GM19324 (cell line): ENCODE data around the gene CDC42BPB.

Source experiments
- ATAC-seq: cut with Tn5 transposase; IDR thresholded peaks from one replicate; pipeline ENCODE4 v1.9.1; 2021; ENCODE audit warnings: mild to moderate bottlenecking, moderate library complexity; ENCODE audit not compliant: unreplicated experiment, low FRiP score

The CDC42BPB gene

DNA sequence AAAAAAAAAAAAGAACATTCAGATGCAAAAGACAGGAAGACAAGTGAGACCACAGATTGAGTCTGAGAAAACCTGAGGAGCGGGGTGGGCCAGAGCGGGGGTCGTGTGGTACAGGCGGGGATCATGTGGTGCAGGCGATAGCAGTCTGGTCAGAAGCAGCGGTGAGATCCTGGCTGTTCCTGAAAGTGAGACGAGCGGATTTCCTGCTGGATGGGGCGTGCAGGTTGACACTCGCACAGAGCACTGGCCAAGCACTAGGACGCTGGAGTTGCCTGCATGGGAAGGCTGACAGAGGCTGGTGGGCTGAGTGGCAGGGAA is 35.7 kb downstream of the CDC42BPB start:
- no peak for ATAC-seq

DNA sequence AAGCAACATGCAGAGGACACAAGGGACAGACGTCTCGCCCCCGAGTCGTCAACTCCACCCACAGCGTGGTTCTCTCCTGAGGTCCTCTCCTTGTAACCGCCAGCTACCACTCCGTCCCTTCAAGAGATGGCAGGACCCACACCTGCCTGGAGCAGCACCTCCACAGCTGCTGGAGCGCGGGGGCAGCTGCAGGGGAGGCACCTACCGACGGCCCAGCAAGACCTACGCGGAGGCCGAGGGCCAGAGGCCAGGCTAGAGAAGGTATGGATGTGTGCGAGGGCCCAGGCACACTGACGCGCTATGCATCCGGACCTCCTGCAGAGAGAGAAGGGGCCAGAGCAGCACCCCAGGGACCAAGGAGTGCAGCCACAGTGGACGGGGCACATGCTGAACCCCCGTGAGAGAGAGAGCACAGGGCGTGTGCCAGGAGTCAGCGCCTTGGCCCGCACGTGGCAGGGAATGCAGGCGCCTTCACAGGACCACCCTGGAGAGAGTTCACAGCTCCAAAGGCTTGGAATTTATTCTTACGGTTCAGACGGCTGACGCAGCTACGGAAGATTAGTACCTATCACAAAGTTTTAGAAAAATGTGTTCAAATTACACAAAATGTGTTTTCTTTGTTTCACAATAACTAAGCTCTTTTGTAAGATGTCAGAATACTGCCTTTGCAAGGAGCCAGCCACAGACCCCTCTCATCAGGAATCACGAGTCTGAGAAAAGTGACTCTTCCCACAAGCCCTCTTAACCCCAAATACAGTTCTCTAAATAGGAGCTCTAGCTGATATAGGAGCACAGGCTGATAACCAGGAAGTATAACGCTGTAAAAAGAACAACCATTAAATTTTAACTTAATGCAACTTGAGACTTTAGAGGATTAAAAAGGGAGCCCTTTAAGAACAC is 36.8 kb downstream of the CDC42BPB start:
- no peak for ATAC-seq

DNA sequence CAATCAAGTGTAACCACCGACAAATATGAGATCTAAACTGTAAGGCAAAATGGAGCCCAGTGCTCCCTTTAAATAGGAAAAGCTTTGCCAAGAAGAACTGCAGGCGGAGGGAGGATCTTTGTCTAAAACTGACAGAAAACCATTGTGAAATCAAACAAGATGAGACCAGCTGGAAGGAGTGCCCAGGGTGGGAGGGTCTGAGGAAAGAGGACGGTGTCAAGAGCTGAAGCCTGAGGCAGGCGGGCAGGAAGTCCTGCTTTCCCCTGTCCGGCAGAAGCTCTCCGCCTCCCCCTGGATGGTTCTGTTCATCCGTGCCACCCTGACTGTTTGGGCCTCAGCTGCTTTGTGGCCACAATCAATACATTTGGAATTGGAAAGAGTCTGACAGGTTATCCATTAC is 37.5 kb downstream of the CDC42BPB start:
- no peak for ATAC-seq

DNA sequence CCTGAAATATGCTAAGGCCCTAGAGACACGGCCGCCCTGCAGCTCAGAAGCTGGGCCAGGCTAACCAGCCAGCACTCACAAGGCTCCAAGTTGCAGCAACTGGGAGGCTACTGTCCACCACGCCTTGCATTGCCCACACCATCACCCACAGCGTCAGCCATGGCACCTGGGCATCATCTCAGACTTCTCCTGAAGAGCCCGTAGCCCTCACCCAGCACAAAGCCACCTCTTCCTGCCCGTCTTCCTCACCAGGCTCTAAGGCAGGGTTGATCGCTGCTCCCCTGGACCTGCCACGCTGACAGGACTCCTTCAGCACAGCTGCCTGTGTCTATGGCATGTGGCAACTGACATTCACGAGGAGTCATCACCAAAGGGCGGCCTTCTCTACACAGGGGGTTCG is 38.1 kb downstream of the CDC42BPB start:
- no peak for ATAC-seq

DNA sequence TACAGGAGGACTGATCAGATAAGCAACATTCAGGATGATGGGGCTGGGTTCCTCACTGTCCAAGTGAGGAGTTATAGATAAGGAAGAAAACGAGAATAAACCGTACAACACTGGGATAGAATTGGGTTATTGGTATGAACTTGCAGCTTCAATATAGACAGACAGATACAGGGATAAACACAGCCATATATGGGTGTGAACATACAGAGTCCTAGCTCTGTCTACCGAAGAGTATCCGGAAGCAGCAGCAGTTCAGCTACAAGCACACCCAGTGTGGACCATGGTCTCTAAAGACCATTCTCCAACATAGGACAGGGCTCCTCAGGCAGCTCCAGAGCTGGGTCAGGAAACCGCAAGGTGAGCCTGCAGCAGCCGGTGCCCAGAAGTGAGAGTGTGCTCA is 40.8 kb downstream of the CDC42BPB start:
- ATAC-seq, result no peak

DNA sequence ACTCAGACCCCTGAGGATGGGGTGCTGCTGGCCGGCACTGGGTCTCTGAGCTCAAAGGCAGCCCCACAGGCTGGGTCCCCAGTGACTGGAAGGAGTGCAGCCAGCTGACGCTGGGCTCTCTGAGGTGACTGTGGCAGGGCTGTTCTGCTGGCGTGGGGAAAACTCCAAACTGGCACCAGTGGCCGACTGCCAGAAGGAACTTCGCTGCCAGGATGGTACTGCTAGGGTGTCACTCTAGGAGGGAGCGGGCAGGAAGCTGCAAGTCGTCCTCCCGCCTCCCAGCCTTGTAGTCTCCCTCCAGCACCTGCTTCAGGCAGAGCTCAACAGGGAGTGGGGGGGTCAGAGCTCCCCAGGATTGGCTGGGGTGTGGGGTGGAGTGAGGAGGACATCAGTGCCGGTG is 41.3 kb downstream of the CDC42BPB start:
- no peak for ATAC-seq

DNA sequence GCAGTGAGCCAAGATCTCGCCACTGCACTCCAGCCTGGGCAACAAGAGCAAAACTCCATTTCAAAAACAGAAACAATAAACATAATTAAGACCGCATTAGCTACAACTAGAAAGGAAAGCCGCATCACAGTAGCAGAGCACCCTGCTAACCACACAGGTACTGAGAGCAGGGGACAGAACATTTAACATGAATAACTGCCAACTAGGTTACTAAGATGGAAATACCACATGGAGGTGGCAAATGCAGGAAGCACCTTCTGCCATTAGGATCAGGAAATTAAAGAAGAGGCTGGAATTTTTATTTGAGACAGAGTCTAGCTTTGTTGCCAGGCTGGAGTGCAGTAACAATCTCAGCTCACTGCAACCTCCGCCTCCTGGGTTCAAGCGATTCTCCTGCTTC is 41.9 kb downstream of the CDC42BPB start:
- ATAC-seq, result no peak

DNA sequence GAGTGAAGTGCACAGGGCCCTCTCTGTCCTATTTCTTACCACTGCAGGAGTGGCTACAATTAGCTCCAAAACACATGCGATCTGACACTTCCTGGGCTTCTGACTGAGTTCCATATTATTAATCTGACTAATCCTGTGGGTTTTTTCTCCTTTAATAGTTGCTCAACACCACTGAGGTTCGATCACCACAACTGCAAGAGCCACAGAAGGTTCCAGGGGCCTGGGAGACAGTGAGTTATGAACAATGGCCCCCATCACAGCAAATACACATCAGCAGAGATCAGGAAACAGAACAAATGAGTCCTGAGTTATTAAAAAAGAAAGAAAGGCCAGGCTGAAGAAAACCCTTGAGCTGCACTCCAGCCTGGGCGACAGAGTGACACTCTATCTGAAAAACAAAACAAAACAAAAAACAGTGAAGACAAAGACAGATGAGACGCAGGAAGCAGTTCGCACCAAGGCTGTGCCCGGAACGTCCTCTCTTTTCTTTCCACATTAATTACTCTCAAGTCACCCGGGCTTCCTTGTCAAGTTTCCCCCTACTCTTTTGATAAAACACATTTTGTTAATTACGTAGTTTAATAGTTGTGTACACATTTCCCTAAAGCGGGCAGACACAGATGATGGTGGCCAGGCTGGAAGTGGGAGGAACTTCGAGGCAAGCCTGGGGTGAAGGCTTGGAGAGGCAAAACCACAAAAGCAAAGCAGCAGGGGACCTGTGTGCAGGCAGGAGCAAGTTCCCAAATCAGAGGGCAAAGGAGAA is 42.7 kb downstream of the CDC42BPB start:
- no peak for ATAC-seq

DNA sequence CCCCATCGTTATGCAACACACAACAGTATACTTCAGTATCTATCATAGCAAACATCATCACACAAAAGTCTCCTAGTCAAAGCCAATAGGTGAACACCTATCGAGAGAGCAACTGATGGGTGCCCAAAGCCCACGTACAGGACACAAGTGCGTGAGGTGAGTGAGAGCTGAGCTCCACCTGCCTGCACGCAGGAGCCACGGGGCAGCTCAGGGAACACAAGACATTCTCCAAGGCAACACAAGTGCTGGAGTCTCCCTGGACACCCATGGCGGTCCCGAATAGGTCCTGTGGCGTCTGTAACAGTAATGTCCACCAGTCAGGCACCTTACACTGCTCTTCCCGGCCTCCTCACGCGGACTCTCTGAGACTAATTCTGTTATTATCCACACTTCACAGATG is 44.3 kb downstream of the CDC42BPB start:
- ATAC-seq, result no peak

DNA sequence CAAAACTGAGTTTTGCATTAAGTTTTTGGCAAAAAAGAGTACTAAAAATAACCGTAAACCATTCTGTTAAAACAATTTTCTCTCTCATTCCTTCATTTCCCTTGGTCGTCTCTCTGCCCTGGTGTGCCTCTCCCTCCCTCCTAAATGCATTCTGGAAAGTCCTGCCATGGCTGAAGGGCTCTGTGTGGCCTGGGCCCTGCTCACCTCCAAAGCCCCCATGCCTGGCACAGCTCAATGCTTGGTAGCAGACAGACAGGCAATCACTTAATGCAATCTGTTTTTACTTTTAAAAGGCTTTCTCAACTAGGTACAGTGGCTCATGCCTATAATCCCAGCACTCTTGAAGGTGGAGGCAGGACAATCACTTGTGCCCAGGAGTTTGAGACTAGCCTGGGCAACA is 47.8 kb downstream of the CDC42BPB start:
- no peak for ATAC-seq

DNA sequence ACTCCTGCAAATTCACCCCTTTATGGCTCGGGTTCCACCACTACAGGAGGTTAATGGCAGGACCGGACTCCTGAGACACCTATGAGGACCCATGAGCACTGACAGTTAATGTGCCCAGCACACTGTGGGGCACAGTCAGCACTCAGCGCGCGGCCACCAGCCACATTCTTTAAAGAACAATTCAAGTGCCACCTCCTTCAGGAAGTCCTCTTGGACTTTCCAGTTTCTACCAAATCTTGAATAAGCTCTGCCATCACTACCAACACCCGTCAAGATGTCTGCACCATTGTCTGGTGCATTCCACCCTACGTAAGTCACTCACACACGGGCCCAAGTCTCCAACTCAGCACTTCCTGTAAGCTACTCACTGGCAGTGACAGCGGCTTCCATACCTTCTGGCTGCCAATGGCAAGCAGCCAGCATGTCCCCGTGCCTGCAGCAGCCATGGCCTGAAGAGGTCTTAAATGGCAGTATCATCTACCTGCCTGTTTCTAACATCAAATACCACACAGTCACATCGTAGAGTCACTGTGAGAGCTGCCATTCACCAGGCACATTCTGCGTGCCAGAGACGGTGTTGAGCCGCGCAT is 48.5 kb downstream of the CDC42BPB start:
- no peak for ATAC-seq

DNA sequence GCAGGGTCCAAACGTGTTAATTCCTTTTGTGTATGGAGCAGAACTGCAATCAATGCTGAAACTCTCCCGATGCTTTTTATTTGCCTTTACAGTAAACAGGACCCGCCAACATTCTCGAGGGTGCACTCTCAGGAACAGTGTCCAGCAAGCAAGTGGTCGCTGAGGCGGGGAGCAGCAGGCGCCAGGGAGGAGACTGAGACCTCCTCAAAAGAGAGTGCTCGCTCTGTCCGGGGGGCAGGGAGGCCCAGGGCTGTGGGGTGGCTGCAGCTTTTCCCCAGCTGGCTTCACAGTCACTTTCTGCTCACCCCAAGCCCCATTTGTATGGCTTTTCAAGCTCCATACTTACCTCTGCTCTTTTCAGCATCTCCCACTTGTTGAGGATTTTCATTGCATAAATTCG is 49.2 kb downstream of the CDC42BPB start:
- ATAC-seq, result no peak

DNA sequence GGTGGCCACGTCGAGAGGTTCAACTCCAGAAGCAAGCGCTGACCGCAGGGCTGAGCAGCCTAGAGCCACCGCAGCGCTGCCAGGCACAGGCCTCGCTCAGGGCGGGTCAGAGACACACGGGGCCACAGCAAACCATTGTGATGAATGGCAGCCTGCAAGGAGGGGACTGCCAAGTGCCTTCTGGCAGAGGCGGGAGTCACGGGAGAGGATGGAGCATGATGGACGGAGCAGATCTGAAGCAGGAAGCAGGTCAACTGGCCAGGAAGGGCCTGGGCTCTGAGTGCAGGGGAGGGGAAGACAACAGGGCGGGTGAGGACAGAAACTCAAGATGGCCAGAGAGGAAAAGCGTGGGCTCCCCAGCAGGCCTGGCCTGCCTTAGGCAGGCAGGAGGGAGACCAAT is 49.8 kb downstream of the CDC42BPB start:
- no peak for ATAC-seq

DNA sequence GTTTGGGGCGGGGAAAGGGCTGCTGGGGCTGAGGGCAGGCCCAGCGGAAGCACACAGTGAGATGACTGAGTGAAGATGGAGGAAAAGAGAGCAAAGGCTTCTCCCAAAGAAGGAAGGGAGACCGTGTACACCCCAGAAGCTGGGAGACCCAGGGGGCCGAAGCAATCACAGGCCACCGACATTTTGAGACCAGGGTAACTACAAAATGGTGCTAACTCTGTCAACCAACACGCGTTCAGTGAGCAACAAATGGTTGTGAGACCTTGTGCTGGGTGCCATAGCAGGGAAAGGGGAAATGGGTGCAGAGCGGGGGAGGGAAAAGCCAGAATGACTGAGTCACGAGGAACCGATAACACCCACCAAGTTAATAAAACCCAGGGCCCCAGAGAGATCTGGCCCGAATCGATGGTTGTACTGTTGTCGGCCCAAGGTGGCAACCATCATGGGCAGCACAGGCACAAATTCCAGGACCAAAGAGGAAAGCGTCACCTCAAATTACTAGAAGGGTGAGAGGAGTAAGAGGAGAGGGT is 50.3 kb downstream of the CDC42BPB start:
- no peak for ATAC-seq

DNA sequence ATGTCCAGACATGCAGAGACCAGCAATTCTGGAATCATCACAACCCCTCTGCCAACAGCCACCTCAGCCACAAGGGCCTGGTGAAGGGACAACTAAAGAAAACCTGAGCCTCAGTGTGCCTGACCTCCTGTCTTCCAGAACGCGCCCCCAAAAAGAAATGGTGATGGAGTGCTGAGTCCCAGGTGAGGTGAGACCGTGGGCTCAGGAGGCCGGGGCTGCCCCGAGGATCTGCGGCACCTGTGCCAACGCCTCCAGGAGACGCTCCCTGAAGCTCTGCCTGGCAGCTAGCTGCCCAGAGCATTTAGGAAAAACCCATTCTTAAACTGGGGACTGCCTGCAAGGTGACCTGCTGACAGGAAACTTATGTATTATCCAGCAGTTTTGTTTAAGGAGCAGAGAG is 51.2 kb downstream of the CDC42BPB start:
- no peak for ATAC-seq

DNA sequence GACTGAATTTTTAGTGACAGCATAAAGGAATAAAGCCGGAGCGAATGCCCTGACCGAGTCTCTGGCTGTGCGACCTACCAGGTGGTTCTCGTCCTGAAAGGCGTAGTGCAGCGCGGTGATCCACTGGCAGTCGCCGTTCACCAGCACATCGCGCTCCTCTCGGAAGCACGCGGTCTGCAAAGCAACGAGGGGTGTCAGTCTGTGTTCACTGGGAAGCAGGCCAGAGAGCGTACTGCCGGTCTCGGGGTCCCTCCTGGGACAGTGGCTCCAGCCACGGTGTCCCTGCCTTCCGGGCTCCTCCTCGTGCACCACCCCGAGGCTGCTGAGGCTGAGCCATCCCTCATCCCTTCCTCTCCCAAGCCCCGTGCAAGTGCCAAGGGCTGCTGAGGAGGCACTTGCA is 53.5 kb downstream of the CDC42BPB start:
- no peak for ATAC-seq

DNA sequence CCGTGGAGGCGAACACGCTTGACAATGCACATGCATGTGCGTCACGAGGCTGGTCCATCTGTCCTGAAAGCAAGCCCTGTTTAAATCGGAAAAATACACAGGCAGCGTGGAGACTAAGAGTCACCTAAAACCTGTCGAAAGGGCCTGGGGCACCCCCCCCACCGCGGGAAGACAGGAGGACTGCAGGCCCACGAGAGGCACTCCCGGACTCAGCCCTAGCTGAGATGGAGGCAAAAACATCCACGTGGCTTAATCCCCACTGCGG is 54.1 kb downstream of the CDC42BPB start:
- no peak for ATAC-seq

DNA sequence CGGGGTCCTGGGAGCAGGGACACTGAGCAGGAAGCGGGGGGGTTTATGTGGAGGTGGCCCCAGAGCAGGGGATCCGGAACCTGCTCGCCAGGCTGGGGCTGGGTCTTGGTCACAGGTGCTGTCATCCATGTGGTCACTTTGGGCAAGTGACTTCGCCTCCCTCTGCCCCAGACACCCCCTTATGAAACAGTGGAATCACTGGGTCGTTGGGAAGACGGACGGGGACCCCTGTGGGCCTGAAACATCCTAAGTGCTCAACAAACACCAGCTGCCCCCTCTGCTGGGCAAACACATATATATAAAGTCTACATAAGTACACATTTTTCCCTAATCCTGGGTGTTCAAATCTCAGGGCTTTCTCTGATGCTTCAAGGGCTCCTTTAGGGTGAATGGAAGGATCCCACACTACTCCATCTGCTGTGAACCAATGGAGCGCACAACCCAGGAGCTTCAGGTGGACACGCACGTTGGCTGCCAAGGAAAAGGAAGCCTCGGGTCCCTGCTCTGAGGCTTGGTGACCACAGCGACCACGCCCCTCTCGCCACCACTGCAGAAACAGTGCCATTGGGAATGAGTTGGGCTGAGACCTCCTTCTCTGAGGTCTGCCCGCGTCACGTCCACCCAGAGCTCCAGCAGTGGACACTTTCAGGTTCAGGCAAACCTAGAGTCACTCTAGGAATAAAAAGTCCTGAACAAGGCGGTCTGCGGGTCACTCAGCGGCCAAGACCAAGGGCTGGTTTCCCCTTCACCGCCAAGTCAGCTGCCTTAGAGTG is 54.6 kb downstream of the CDC42BPB start:
- no peak for ATAC-seq

DNA sequence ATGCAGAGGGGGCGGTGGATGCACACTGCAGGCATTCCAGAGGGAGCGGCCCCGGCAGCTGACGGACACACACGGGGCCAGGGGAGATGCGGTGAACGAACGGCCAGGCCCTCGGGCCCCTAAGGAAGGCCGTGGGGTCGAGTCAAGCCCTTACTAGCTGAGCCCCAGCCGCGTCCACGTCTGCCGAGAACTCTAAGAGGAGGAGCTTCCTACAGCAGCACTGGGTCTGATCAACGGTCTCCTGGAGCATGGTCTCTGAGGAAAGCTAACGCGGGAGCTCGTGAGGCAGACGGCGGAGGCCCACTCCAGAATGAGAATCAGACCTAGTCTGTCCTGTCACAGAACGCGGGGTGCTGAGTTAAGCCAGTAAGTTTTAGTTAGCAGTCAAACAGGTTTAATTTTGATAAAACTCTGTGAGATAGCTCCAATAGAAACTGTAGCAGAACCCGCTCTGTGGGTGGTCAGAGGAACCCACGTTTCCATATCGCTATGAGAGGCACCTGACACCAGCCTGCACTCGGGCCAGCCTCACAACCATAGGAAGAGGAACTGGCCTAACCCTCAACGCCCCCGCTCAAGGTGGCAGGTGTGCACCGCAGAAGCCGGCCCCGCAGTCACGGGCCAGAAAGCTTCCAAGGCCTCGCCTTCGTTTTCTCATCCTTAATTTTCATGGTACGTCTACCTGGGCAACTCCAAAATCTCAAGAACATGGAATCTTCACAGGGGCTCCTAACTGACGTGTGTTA is 55.5 kb downstream of the CDC42BPB start:
- no peak for ATAC-seq

DNA sequence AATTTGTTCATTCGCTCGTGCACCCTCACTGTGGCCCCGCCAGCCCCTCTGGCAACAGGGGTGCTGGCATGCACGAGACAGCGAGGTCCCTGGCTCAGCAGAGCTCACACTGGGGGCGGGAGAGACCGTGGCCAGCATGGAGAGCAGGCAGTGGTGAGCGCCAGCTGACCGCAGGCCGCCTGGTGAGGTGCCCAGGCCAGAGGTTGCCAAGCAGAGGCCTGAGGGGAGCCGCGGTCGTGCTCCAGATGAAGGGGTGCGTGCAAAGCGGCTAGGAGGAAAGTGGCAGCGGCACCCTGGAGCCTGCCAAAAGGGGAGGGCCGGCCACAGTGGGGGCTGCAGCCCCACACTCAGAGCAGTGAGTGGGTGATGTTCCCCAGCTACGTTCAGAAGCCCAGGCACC is 56.1 kb downstream of the CDC42BPB start:
- ATAC-seq, result no peak
